C4-2B (cell line): ENCODE measurements around the gene TAF1B.

ENCODE experiments used
- CTCF ChIP-seq: fragments of 450-650 bp; conservative IDR thresholded peaks from 2 replicates; pipeline ENCODE4 v1.5.1; 2017; ENCODE audit warnings: mild to moderate bottlenecking
- ZFX ChIP-seq: fragments of 450-650 bp; IDR thresholded peaks from 2 replicates; pipeline ENCODE4 v1.6.1; 2017

- TF ChIP-seq CTCF (no peak), ZFX (no peak)
Observed at GRCh38 chr2:9837451-9837850, 5.8 kb upstream of the TAF1B start.
